Stimulated activated CD8-positive, alpha-beta memory T cell treated with anti-CD3 and anti-CD28 coated beads, Interleukin-15, amount 100 ng/mL, for 48 hours (primary cell): ENCODE measurements around the gene NINJ2.

Experiments used
- DNase-seq, 2 donors: peaks; one replicate each; pipeline ENCODE4 v3.0.0-alpha.2; 2020; ENCODE audit warnings: low read depth in 2 of 2

NINJ2 gene

GRCh38 chr12:549476-550082, 113.7 kb downstream of the NINJ2 start:
- DNase-seq: no peak

- DNase-seq: no peak
These were observed 115.3 kb downstream of the NINJ2 start for GRCh38 chr12:547883-548470.

GRCh38 chr12:546920-547845, 116.1 kb downstream of the NINJ2 start:
- DNase-seq: peak; percentile 57 to 59

GRCh38 chr12:546265-546919, 116.9 kb downstream of the NINJ2 start:
- DNase-seq: no peak

GRCh38 chr12:545835-546234, 117.4 kb downstream of the NINJ2 start:
- no peak for DNase-seq

GRCh38 chr12:544941-545635, 118.2 kb downstream of the NINJ2 start:
- DNase-seq: no peak

- no peak for DNase-seq
These were observed 119.1 kb downstream of the NINJ2 start for GRCh38 chr12:544142-544541.

- no peak for DNase-seq
These were observed 120.2 kb downstream of the NINJ2 start for GRCh38 chr12:543114-543451.

GRCh38 chr12:542395-543113, 120.7 kb downstream of the NINJ2 start:
- no peak for DNase-seq

- no peak for DNase-seq
These were observed 121.4 kb downstream of the NINJ2 start for GRCh38 chr12:541676-542324.

GRCh38 chr12:539540-540310, 123.5 kb downstream of the NINJ2 start:
- DNase-seq: no peak

- no peak for DNase-seq
These were observed 124.3 kb downstream of the NINJ2 start for GRCh38 chr12:538731-539539.

- no peak for DNase-seq
These were observed 125.5 kb downstream of the NINJ2 start for GRCh38 chr12:537772-538171.

GRCh38 chr12:536751-537245, 126.4 kb downstream of the NINJ2 start:
- DNase-seq: no peak

- no peak for DNase-seq
These were observed 127.8 kb downstream of the NINJ2 start for GRCh38 chr12:535396-535795.

GRCh38 chr12:534216-534615, 129.0 kb downstream of the NINJ2 start:
- no peak for DNase-seq

GRCh38 chr12:533718-534117, 129.5 kb downstream of the NINJ2 start:
- DNase-seq: no peak

GRCh38 chr12:532908-533565, 130.2 kb downstream of the NINJ2 start:
- DNase-seq: no peak
